ENCODE measurements around the gene SRRM2. TPM values are rescaled to one million over a fixed set of nuclear protein-coding genes. Genes with fewer than 3 reads are reported as not detected.
A peak's percentile ranks its signal among the peaks of the same experiment; 100 is the strongest.

SRRM2 gene
- total and polyA plus RNA-seq, 9 of the 15 experiments (the other 6 are each of a cell fraction or from before 2014, with no cell fraction given) = 26.7 to 563 (median 81.1) TPM

- TF ChIP-seq SAFB (IDR thresholded peaks at IDR 0.05; ENCODE audit: borderline replicate concordance, low read depth, low read length) = peak; percentile 55; the same call in 1 of the 2 replicates
- TF ChIP-seq ZNF707 (CRISPR knock-in tag; conservative IDR thresholded peaks at IDR 0.05) = no peak
- TF ChIP-seq, protein P1, sequence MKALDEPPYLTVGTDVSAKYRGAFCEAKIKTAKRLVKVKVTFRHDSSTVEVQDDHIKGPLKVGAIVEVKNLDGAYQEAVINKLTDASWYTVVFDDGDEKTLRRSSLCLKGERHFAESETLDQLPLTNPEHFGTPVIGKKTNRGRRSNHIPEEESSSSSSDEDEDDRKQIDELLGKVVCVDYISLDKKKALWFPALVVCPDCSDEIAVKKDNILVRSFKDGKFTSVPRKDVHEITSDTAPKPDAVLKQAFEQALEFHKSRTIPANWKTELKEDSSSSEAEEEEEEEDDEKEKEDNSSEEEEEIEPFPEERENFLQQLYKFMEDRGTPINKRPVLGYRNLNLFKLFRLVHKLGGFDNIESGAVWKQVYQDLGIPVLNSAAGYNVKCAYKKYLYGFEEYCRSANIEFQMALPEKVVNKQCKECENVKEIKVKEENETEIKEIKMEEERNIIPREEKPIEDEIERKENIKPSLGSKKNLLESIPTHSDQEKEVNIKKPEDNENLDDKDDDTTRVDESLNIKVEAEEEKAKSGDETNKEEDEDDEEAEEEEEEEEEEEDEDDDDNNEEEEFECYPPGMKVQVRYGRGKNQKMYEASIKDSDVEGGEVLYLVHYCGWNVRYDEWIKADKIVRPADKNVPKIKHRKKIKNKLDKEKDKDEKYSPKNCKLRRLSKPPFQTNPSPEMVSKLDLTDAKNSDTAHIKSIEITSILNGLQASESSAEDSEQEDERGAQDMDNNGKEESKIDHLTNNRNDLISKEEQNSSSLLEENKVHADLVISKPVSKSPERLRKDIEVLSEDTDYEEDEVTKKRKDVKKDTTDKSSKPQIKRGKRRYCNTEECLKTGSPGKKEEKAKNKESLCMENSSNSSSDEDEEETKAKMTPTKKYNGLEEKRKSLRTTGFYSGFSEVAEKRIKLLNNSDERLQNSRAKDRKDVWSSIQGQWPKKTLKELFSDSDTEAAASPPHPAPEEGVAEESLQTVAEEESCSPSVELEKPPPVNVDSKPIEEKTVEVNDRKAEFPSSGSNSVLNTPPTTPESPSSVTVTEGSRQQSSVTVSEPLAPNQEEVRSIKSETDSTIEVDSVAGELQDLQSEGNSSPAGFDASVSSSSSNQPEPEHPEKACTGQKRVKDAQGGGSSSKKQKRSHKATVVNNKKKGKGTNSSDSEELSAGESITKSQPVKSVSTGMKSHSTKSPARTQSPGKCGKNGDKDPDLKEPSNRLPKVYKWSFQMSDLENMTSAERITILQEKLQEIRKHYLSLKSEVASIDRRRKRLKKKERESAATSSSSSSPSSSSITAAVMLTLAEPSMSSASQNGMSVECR (CRISPR knock-in tag; IDR thresholded peaks at IDR 0.05) = peak; percentile 65; the same call in 1 of the 2 replicates
- peak; percentile 70 for TF ChIP-seq LEF1 (IDR thresholded peaks at IDR 0.05)
- no peak for TF ChIP-seq KLF10 (CRISPR knock-in tag; IDR thresholded peaks at IDR 0.05)
- no peak for TF ChIP-seq KHSRP (IDR thresholded peaks at IDR 0.05)
- TF ChIP-seq TCFL5 (CRISPR knock-in tag; conservative IDR thresholded peaks at IDR 0.05) = no peak
- TF ChIP-seq PHB2 (IDR thresholded peaks at IDR 0.05; ENCODE audit: low read depth) = no peak
- TF ChIP-seq MEF2A (IDR thresholded peaks at IDR 0.05; ENCODE audit: control insufficient read depth, low read depth, low read length) = peak; percentile 9; the same call in 1 of the 2 replicates
- TF ChIP-seq ZNF766 (CRISPR knock-in tag; conservative IDR thresholded peaks at IDR 0.05) = peak; percentile 49; the same call in 1 of the 2 replicates
- TF ChIP-seq HMGN3 (IDR thresholded peaks at IDR 0.05; ENCODE audit: borderline replicate concordance, extremely low read depth, insufficient read length, low read depth, low read length) = peak; percentile 82
- no peak for TF ChIP-seq HOXB6 (CRISPR knock-in tag; IDR thresholded peaks at IDR 0.05; ENCODE audit: borderline replicate concordance)
- 0 out of 2 replicates have a peak, but pooled peaks have one; percentile 9 for TF ChIP-seq FOXP1 (CRISPR knock-in tag; IDR thresholded peaks at IDR 0.05)
- peak; percentile 49 for TF ChIP-seq POLR2G (IDR thresholded peaks at IDR 0.05; ENCODE audit: low read depth, low read length)
- TF ChIP-seq, protein P2, sequence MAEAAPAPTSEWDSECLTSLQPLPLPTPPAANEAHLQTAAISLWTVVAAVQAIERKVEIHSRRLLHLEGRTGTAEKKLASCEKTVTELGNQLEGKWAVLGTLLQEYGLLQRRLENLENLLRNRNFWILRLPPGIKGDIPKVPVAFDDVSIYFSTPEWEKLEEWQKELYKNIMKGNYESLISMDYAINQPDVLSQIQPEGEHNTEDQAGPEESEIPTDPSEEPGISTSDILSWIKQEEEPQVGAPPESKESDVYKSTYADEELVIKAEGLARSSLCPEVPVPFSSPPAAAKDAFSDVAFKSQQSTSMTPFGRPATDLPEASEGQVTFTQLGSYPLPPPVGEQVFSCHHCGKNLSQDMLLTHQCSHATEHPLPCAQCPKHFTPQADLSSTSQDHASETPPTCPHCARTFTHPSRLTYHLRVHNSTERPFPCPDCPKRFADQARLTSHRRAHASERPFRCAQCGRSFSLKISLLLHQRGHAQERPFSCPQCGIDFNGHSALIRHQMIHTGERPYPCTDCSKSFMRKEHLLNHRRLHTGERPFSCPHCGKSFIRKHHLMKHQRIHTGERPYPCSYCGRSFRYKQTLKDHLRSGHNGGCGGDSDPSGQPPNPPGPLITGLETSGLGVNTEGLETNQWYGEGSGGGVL (CRISPR knock-in tag; IDR thresholded peaks at IDR 0.05) = no peak
- TF ChIP-seq MCM3 (IDR thresholded peaks at IDR 0.05) = no peak
- no peak for TF ChIP-seq ZNF77 (CRISPR knock-in tag; IDR thresholded peaks at IDR 0.05)
- TF ChIP-seq YY1 (IDR thresholded peaks at IDR 0.05; ENCODE audit: borderline replicate concordance in 1 of 3, control insufficient read depth in 1 of 3, extremely low read depth in 1 of 3, insufficient read depth in 3 of 3, insufficient read length in 1 of 3, insufficient replicate concordance in 2 of 3, low read depth in 1 of 3, low read length in 2 of 3) = peak in 1 of 3 experiments; percentile 48
- peak; percentile 80 for TF ChIP-seq PCBP2 (IDR thresholded peaks at IDR 0.05; ENCODE audit: low read depth, low read length, poor library complexity, severe bottlenecking)
- TF ChIP-seq ZNF444 (CRISPR knock-in tag; IDR thresholded peaks at IDR 0.05) = peak; percentile 91
- TF ChIP-seq PTBP1 (IDR thresholded peaks at IDR 0.05; ENCODE audit: low read depth, low read length) = no peak
Measured at GRCh38 chr16:2752850-2753732, 653 bp downstream of the SRRM2 start (continued).
